ENCODE data around the gene AQP3.

Gene AQP3

DNA sequence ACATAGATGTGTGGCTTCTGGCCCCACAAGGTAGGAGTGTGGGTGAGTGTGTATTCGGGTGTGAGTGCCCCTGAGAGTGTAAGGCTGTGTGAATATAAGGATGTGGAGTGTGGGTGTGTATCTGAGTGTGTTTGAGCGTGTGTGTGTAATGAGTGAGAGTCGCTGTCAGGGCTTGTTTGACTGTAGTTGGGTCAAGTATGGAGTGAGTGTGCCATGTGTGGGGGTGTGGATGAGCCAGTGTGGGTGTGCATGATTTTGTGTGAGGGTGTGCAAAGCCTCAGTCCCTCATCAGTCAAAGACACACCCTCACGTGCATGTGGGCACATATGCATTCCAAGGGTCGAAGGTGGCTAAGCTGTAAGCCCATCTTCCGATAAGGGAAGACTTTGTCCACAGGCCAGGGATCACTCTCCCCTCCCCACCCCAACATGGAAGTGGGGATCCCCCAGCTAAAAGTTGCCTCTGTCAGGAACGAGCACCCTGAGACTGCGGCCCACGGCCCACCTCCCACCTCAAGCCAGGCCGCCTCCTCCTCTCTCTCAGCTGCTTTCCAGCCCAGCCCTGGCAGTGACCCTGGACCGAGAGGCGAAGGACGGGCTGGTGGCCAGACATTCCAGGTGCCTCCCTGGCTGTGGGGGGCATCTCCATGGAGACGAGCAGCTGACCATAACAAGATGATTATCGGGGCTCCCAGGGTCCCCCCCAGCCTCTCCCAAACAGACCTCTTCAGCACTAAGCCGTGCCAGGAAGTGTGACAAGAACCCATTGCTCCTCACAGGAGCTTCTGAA is 12.9 kb downstream of the AQP3 start:
- no peak overlapping the region for H3K4me3 ChIP-seq (ENCODE audit: low read depth, low read length)
- no peak for TF ChIP-seq CTCF (IDR thresholded peaks at IDR 0.05; ENCODE audit: control insufficient read depth, extremely low read depth, insufficient read depth)

DNA sequence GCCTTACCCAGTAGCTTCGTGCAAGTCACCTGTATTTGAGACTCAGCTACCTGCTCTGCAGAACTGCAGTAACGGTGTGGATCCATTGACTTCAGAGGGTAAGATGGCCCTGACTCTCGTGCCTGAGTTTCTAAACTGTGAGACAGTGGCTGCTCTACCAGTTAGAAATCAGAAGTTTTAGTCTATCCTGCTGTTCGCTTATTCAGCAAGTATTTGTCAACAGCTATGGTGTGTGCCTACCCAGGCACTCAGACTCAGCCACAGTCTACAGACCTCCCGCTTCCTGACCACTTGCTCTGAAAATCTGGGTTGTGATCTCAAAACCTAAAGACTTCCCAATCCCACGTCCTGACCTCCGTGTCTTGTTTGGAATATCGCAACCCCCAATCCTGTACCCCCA is 13.5 kb downstream of the AQP3 start:
- TF ChIP-seq CTCF (IDR thresholded peaks at IDR 0.05; ENCODE audit: control insufficient read depth, extremely low read depth, insufficient read depth) = no peak
- no peak for DNase-seq (ENCODE audit: low read depth)
- H3K4me3 ChIP-seq (ENCODE audit: low read depth, low read length) = no peak overlapping the region

More for the DNA sequence above, 12.9 kb downstream of the AQP3 start:
- DNase-seq (ENCODE audit: low read depth) = no peak

- no peak for TF ChIP-seq CTCF (IDR thresholded peaks at IDR 0.05; ENCODE audit: control insufficient read depth, extremely low read depth, insufficient read depth)
- DNase-seq (ENCODE audit: low read depth) = no peak
- no peak overlapping the region for H3K4me3 ChIP-seq (ENCODE audit: low read depth, low read length)
Measured at GRCh38 chr9:33431420-33431819, 16.0 kb downstream of the AQP3 start.

- no peak for TF ChIP-seq CTCF (IDR thresholded peaks at IDR 0.05; ENCODE audit: control insufficient read depth, extremely low read depth, insufficient read depth)
- DNase-seq (ENCODE audit: low read depth) = no peak
- no peak overlapping the region for H3K4me3 ChIP-seq (ENCODE audit: low read depth, low read length)
Measured at GRCh38 chr9:33430942-33431341, 16.5 kb downstream of the AQP3 start.

GRCh38 chr9:33429256-33429985 is 18.0 kb downstream of the AQP3 start:
- DNase-seq (ENCODE audit: low read depth) = no peak
- no peak for TF ChIP-seq CTCF (IDR thresholded peaks at IDR 0.05; ENCODE audit: control insufficient read depth, extremely low read depth, insufficient read depth)

GRCh38 chr9:33426843-33427293 is 20.5 kb downstream of the AQP3 start:
- no peak for TF ChIP-seq CTCF (IDR thresholded peaks at IDR 0.05; ENCODE audit: control insufficient read depth, extremely low read depth, insufficient read depth)
- no peak for DNase-seq (ENCODE audit: low read depth)
- no peak overlapping the region for H3K4me3 ChIP-seq (ENCODE audit: low read depth, low read length)

More at GRCh38 chr9:33429256-33429985, 18.0 kb downstream of the AQP3 start:
- H3K4me3 ChIP-seq (ENCODE audit: low read depth, low read length) = no peak overlapping the region
